Neuronal stem cell (in vitro differentiated cells): ENCODE measurements around the gene KATNAL1.

ENCODE experiments used
- DNase-seq: peaks from one replicate; pipeline ENCODE4 v3.0.0-alpha.2; 2013; ENCODE audit warnings: low spot score
- H2AFZ ChIP-seq: one replicate; pipeline ENCODE4 v1.6.1; 2013; ENCODE audit warnings: mild to moderate bottlenecking, low read length, inconsistent platforms
- H2AK5ac ChIP-seq: 2 replicates; pipeline ENCODE4 v1.6.1; 2013; ENCODE audit warnings: low read depth, mild to moderate bottlenecking, inconsistent platforms, low read length, moderate library complexity, mixed read lengths
- H2BK120ac ChIP-seq: 2 replicates; pipeline ENCODE4 v1.6.1; 2013; ENCODE audit warnings: low read depth, mild to moderate bottlenecking, inconsistent platforms, low read length, moderate library complexity, mixed read lengths
- H2BK12ac ChIP-seq: one replicate; pipeline ENCODE4 v1.6.1; 2013; ENCODE audit warnings: low read length, inconsistent platforms
- H2BK15ac ChIP-seq: 2 replicates; pipeline ENCODE4 v1.6.1; 2013; ENCODE audit warnings: mild to moderate bottlenecking, low read length, inconsistent platforms, mixed read lengths
- H2BK5ac ChIP-seq: one replicate; pipeline ENCODE4 v1.6.1; 2013; ENCODE audit warnings: inconsistent platforms, mild to moderate bottlenecking, low read length, moderate library complexity
- H3K14ac ChIP-seq: one replicate; pipeline ENCODE4 v1.6.1; 2013; ENCODE audit warnings: low read length, inconsistent platforms
- H3K18ac ChIP-seq: 2 replicates; pipeline ENCODE4 v1.6.1; 2013; ENCODE audit warnings: low read length, inconsistent platforms
- H3K23ac ChIP-seq: 2 replicates; pipeline ENCODE4 v1.6.1; 2013; ENCODE audit warnings: low read depth, mild to moderate bottlenecking, mixed read lengths, low read length, inconsistent platforms; ENCODE audit not compliant: poor library complexity
- H3K27ac ChIP-seq: replicated peaks from 3 replicates; pipeline ENCODE4 v1.5.1; 2013; ENCODE audit warnings: low read length, inconsistent platforms
- H3K27me3 ChIP-seq, 3 experiments: 2 replicates each; pipeline ENCODE4 v1.6.1; 2013; ENCODE audit warnings: low read length in 3 of 3, mild to moderate bottlenecking in 2 of 3, inconsistent platforms in 1 of 3, low read depth in 1 of 3, mixed read lengths in 1 of 3, moderate library complexity in 1 of 3; ENCODE audit not compliant: control insufficient read depth in 3 of 3, insufficient read depth in 3 of 3
- H3K36me3 ChIP-seq, 2 donors: replicated peaks in 1 of 2; 2 replicates each; pipeline ENCODE4 v1.6.1; 2013; ENCODE audit warnings: low read length in 2 of 2; ENCODE audit not compliant: control insufficient read depth in 2 of 2, insufficient read depth in 2 of 2
- H3K4ac ChIP-seq: 2 replicates; pipeline ENCODE4 v1.6.1; 2013; ENCODE audit warnings: inconsistent platforms, mild to moderate bottlenecking, low read length, moderate library complexity
- H3K4me1 ChIP-seq, 2 donors: 1 replicate in 1 of 2; 2 replicates in 1 of 2; pipeline ENCODE4 v1.6.1; 2013; ENCODE audit warnings: low read length in 2 of 2, low read depth in 1 of 2; ENCODE audit not compliant: control insufficient read depth in 2 of 2, insufficient read depth in 1 of 2
- H3K4me2 ChIP-seq: one replicate; pipeline ENCODE4 v1.6.1; 2013; ENCODE audit warnings: mild to moderate bottlenecking, low read length, inconsistent platforms; ENCODE audit not compliant: insufficient read depth, poor library complexity, severe bottlenecking
- H3K4me3 ChIP-seq, 2 donors: 2 replicates each; pipeline ENCODE4 v1.5.1; 2013; ENCODE audit warnings: low read length in 2 of 2, mild to moderate bottlenecking in 2 of 2, inconsistent platforms in 1 of 2, moderate library complexity in 1 of 2
- H3K79me1 ChIP-seq: one replicate; pipeline ENCODE4 v1.6.1; 2013; ENCODE audit warnings: low read depth, mild to moderate bottlenecking, inconsistent platforms, low read length, moderate library complexity
- H3K9ac ChIP-seq: one replicate; pipeline ENCODE4 v1.6.1; 2013; ENCODE audit warnings: mild to moderate bottlenecking, low read depth, low read length, inconsistent platforms; ENCODE audit not compliant: poor library complexity
- H3K9me3 ChIP-seq, 2 donors: replicated peaks in 1 of 2; 2 replicates each; pipeline versions ENCODE3 to v1.6.1; 2013; ENCODE audit warnings: low read length in 2 of 2, mild to moderate bottlenecking in 2 of 2, inconsistent platforms in 1 of 2, low read depth in 1 of 2, mixed read lengths in 1 of 2, moderate library complexity in 1 of 2; ENCODE audit not compliant: control insufficient read depth in 2 of 2, insufficient read depth in 1 of 2
- H4K8ac ChIP-seq: one replicate; pipeline ENCODE4 v1.6.1; 2013; ENCODE audit warnings: low read depth, mild to moderate bottlenecking, inconsistent platforms, low read length, moderate library complexity
- H4K91ac ChIP-seq: one replicate; pipeline ENCODE4 v1.6.1; 2013; ENCODE audit warnings: low read length, low read depth, mild to moderate bottlenecking, inconsistent platforms; ENCODE audit not compliant: poor library complexity
- WGBS, 2 donors: extraction: QIAGEN DNeasy Blood & Tissue Kit; methylation state at CpG; one replicate each; pipeline ENCODE4 v1.1.7; 2013; ENCODE audit warnings: missing lambda C conversion rate in 2 of 2, mixed read lengths in 1 of 2; ENCODE audit not compliant: insufficient read length in 2 of 2, insufficient replicate concordance in 1 of 2; ENCODE audit errors: extremely low coverage in 2 of 2; 5-methylcytosine and 5-hydroxymethylcytosine counted together

KATNAL1 gene

DNA sequence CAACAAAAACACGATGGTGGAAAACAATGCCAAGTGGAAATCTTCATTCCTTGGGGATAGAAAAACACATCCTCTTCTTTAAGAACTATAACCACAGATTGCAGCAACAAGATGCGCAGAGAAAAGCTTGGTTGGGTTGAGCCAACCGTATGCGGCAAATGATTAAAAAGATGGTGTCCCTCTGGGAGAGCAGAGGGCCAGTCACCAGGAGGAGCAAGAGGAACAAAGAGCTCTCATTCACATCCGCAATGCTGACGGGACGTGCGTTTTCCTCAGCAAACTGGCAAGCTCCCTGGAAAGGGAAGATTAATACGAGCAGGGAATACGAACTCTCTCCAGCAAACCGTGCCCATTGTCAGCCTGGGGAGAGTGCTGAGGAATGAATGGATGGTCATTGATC is 141.6 kb downstream of the KATNAL1 start:
- peak; percentile 15 for DNase-seq
- H3K18ac ChIP-seq: no peak overlapping the region
- H3K36me3 ChIP-seq: no peaks in the 10 kb centered on the region
- H4K8ac ChIP-seq: no peak overlapping the region
- no peak overlapping the region for H2BK15ac ChIP-seq
- no peaks in the 10 kb centered on the region for H3K9me3 ChIP-seq
- H3K23ac ChIP-seq: no peak overlapping the region
- H3K4me3 ChIP-seq: no peak overlapping the region
- H3K79me1 ChIP-seq: no peaks in the 10 kb centered on the region
- no peak overlapping the region for H2AK5ac ChIP-seq
- no peak overlapping the region for H2BK12ac ChIP-seq
- no peak overlapping the region for H3K9ac ChIP-seq
- H3K4me1 ChIP-seq: no peaks in the 10 kb centered on the region
- H3K27ac ChIP-seq: no peak overlapping the region
- peak overlapping the region; percentile 41 for H2AFZ ChIP-seq
- H3K4me2 ChIP-seq: peak overlapping the region; percentile 22
- H2BK120ac ChIP-seq: no peak overlapping the region
- H3K27me3 ChIP-seq: no peaks in the 10 kb centered on the region
- no CpG with 5 or more reads among the region's 11 CpGs for WGBS, 2 donors
- H3K4ac ChIP-seq: no peak overlapping the region
- H2BK5ac ChIP-seq: no peak overlapping the region
- H4K91ac ChIP-seq: no peak overlapping the region
- H3K14ac ChIP-seq: no peak overlapping the region

DNA sequence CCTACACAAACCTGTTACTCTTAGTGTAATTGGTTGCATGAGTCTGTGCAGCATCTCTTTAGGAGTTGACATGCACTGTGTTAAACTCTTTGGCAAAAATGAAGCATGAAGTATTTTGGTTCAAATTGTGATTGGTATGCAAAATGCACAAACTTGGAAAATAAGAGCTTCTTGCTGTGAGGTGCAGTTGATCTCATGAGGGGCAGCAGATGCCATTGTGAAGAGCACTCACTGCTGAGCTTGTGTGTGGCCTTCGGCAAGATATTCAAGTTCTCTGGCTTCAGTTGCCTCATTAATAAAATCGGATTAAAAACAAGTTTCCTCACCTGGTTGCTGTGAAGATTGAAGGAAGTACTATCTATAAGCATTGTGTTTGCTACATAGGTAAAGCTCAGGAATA is 142.3 kb downstream of the KATNAL1 start:
- no CpG with 5 or more reads among the region's 2 CpGs for WGBS, 2 donors
- Histone ChIP-seq H2BK15ac (no peak overlapping the region), H2BK5ac (no peak overlapping the region), H3K27ac (no peak overlapping the region), H2AFZ (no peak overlapping the region), H4K8ac (no peak overlapping the region), H3K79me1 (no peaks in the 10 kb centered on the region), H3K9ac (no peak overlapping the region), H2AK5ac (no peak overlapping the region), H3K27me3 (no peaks in the 10 kb centered on the region), H3K23ac (no peak overlapping the region), H3K14ac (no peak overlapping the region), H2BK12ac (no peak overlapping the region), H2BK120ac (no peak overlapping the region), H3K4me2 (no peak overlapping the region), H3K36me3 (no peaks in the 10 kb centered on the region), H3K4me3 (no peak overlapping the region), H3K18ac (no peak overlapping the region), H4K91ac (no peak overlapping the region), H3K4me1 (no peaks in the 10 kb centered on the region), H3K4ac (no peak overlapping the region), H3K9me3 (no peaks in the 10 kb centered on the region)
- no peak for DNase-seq

DNA sequence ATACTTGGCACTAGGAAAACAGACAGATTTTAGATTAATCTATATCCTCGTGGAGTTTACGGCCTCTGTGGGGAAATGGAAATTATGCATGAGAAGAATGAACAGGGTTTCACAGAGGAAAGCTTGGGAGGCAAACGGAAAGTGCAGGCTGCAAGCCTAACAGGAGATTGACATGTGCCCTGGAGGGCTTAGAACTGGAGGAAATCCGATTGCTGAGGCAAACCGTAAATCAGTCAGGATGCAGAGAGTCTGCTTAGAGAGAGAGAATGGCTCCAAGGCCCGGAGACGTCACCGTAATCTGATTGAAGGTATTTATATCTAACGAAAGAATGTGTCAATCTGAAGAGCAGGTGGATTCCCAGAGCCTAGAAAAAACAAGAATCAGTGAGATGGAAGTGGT is 143.2 kb downstream of the KATNAL1 start:
- Histone ChIP-seq H2BK5ac (no peak overlapping the region), H2AK5ac (no peak overlapping the region), H2AFZ (no peak overlapping the region), H3K14ac (no peak overlapping the region), H3K18ac (no peak overlapping the region), H3K9ac (no peak overlapping the region), H2BK120ac (no peak overlapping the region), H2BK15ac (no peak overlapping the region), H3K4me2 (no peak overlapping the region), H3K9me3 (no peaks in the 10 kb centered on the region), H3K4me1 (no peaks in the 10 kb centered on the region), H4K91ac (no peak overlapping the region), H3K27ac (no peak overlapping the region), H2BK12ac (no peak overlapping the region), H3K4me3 (no peak overlapping the region), H3K27me3 (no peaks in the 10 kb centered on the region), H3K23ac (no peak overlapping the region), H3K79me1 (no peaks in the 10 kb centered on the region), H4K8ac (no peak overlapping the region), H3K36me3 (no peaks in the 10 kb centered on the region), H3K4ac (no peak overlapping the region)
- no peak for DNase-seq
- WGBS, 2 donors: no CpG with 5 or more reads among the region's 9 CpGs

DNA sequence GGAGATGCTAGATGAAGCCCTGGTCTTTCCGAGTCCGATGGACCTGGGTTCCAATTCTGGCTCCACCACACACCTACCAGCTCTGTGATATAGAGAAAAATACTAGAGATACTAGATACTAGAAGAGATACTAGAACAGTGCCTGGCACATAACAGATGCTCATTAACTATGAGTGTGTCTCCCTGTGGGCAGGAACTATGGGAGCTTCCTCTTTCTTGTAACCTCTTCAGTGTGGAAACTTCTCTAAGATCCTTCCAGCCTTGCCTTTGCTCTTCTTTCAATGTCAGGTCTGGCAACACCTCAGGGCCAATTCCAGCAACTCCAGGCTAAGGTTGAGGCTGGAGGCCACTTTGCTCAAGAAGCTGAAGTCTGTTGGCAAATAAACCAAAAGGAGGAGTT is 143.9 kb downstream of the KATNAL1 start:
- no CpG with 5 or more reads among the region's 2 CpGs for WGBS, 2 donors
- Histone ChIP-seq H2BK120ac (no peak overlapping the region), H2AK5ac (no peak overlapping the region), H4K91ac (no peak overlapping the region), H2BK15ac (no peak overlapping the region), H3K36me3 (no peaks in the 10 kb centered on the region), H3K4me3 (no peak overlapping the region), H2AFZ (no peak overlapping the region), H3K27ac (no peak overlapping the region), H2BK5ac (no peak overlapping the region), H3K4ac (no peak overlapping the region), H4K8ac (no peak overlapping the region), H3K4me2 (no peak overlapping the region), H2BK12ac (no peak overlapping the region), H3K18ac (no peak overlapping the region), H3K14ac (no peak overlapping the region), H3K9ac (no peak overlapping the region), H3K9me3 (no peaks in the 10 kb centered on the region), H3K27me3 (no peaks in the 10 kb centered on the region), H3K23ac (no peak overlapping the region), H3K4me1 (peaks cover 0 to 4% of the 10 kb centered on the region in 2 donors), H3K79me1 (no peaks in the 10 kb centered on the region)
- DNase-seq: no peak
